KOPT-K1 (cell line): ENCODE results near the gene PRICKLE4.

ENCODE experiments used
- H3K27ac ChIP-seq: fragments of 200-600 bp; sonication (generic); 2 replicates; pipeline ENCODE4 v1.5.1; 2016; ENCODE audit warnings: antibody characterized with exemption, mild to moderate bottlenecking, low read depth, low read length; ENCODE audit not compliant: poor library complexity, severe bottlenecking
- H3K36me3 ChIP-seq: fragments of 200-600 bp; sonication (generic); 2 replicates; pipeline ENCODE4 v1.5.1; 2017; ENCODE audit warnings: antibody characterized with exemption, mild to moderate bottlenecking, low read length, moderate library complexity; ENCODE audit not compliant: insufficient read depth
- H3K9me3 ChIP-seq: fragments of 200-600 bp; sonication (generic); 2 replicates; pipeline ENCODE4 v1.5.1; 2017; ENCODE audit warnings: antibody characterized with exemption, low read length, mild to moderate bottlenecking; ENCODE audit not compliant: insufficient read depth, poor library complexity, severe bottlenecking

The PRICKLE4 gene

GRCh38 chr6:41777551-41778285 is 2.9 kb upstream of the PRICKLE4 start:
- Histone ChIP-seq H3K36me3 (peaks cover 28% of the 10 kb centered on the region; the same call in 1 of the 2 replicates), H3K9me3 (no peaks in the 10 kb centered on the region), H3K27ac (no peak overlapping the region)

- peaks cover 26% of the 10 kb centered on the region; the same call in 1 of the 2 replicates for H3K36me3 ChIP-seq
- H3K9me3 ChIP-seq = no peaks in the 10 kb centered on the region
- peak overlapping the region; percentile 45 for H3K27ac ChIP-seq
These were observed 1.7 kb upstream of the PRICKLE4 start for GRCh38 chr6:41778895-41779294.

GRCh38 chr6:41779336-41779735 is 1.2 kb upstream of the PRICKLE4 start:
- Histone ChIP-seq H3K36me3 (peaks cover 23% of the 10 kb centered on the region; the same call in 1 of the 2 replicates), H3K9me3 (no peaks in the 10 kb centered on the region), H3K27ac (peak overlapping the region; percentile 45)

- Histone ChIP-seq H3K27ac (peak within 1 kb of the TSS; percentile 45), H3K9me3 (no peaks in the 10 kb centered on the region), H3K36me3 (peaks cover 17% of the 10 kb centered on the region; the same call in 1 of the 2 replicates)
These were observed 613 bp upstream of the PRICKLE4 start, which contains the start of gene FRS3 for GRCh38 chr6:41779788-41780550. Gene FRS3, minus strand, starts transcription at chr6:41779900. Its CDS starts 2,913 bp downstream, at chr6:41776987.

- Histone ChIP-seq H3K27ac (no peak overlapping the region), H3K36me3 (peaks cover 9% of the 10 kb centered on the region; the same call in 1 of the 2 replicates), H3K9me3 (no peaks in the 10 kb centered on the region)
These were observed 766 bp downstream of the PRICKLE4 start for GRCh38 chr6:41781366-41781730.

- no peaks in the 10 kb centered on the region for H3K9me3 ChIP-seq
- no peaks in the 10 kb centered on the region for H3K36me3 ChIP-seq
- H3K27ac ChIP-seq = no peak overlapping the region
These were observed 2.7 kb downstream of the PRICKLE4 start for GRCh38 chr6:41783106-41783780.

- H3K36me3 ChIP-seq = peaks cover 9% of the 10 kb centered on the region
- no peaks in the 10 kb centered on the region for H3K9me3 ChIP-seq
- no peak overlapping the region for H3K27ac ChIP-seq
These were observed 4.1 kb downstream of the PRICKLE4 start for GRCh38 chr6:41784581-41785171.

GRCh38 chr6:41785254-41785653 is 4.7 kb downstream of the PRICKLE4 start:
- no peak overlapping the region for H3K27ac ChIP-seq
- H3K36me3 ChIP-seq = peaks cover 15% of the 10 kb centered on the region
- H3K9me3 ChIP-seq = no peaks in the 10 kb centered on the region

- peak overlapping the region; percentile 85 for H3K27ac ChIP-seq
- no peaks in the 10 kb centered on the region for H3K9me3 ChIP-seq
- peaks cover 21% of the 10 kb centered on the region for H3K36me3 ChIP-seq
These were observed 5.3 kb downstream of the PRICKLE4 start for GRCh38 chr6:41785689-41786450.

- Histone ChIP-seq H3K27ac (peak overlapping the region; percentile 85), H3K9me3 (no peaks in the 10 kb centered on the region), H3K36me3 (peaks cover 29% of the 10 kb centered on the region)
These were observed 6.1 kb downstream of the PRICKLE4 start for GRCh38 chr6:41786451-41787218.

GRCh38 chr6:41787219-41787917 is 6.8 kb downstream of the PRICKLE4 start, which contains the start of gene TOMM6:
Gene TOMM6, plus strand, starts transcription at chr6:41787694. Its CDS starts 4 bp downstream, at chr6:41787698.
- Histone ChIP-seq H3K27ac (peak within 1 kb of the TSS; percentile 85), H3K9me3 (no peaks in the 10 kb centered on the region), H3K36me3 (peaks cover 36% of the 10 kb centered on the region)

- Histone ChIP-seq H3K9me3 (no peaks in the 10 kb centered on the region), H3K36me3 (peaks cover 50% of the 10 kb centered on the region), H3K27ac (no peak overlapping the region)
These were observed 8.8 kb downstream of the PRICKLE4 start for GRCh38 chr6:41789390-41789724.

- no peak overlapping the region for H3K27ac ChIP-seq
- H3K9me3 ChIP-seq = no peaks in the 10 kb centered on the region
- H3K36me3 ChIP-seq = peaks cover 57% of the 10 kb centered on the region
These were observed 9.5 kb downstream of the PRICKLE4 start for GRCh38 chr6:41790045-41790444.
